MCF 10A (cell line): ENCODE results near the gene BHLHE41. TPM values are rescaled to one million over a fixed set of nuclear protein-coding genes. Genes with fewer than 3 reads are reported as not detected.

Experiments
- BruUV-seq: library from RNA; stranded (reverse); fragments of 400-500 nt; replicated peaks from 2 replicates; lab custom pipeline; 2021; lab: Mats Ljungman, UMichigan
- CTCF ChIA-PET: fragments of 300-600 bp; sonication (Branson Sonifier 250); formaldehyde crosslinking; extraction: SDS; loops from one replicate; lab custom pipeline; 2021; ENCODE audit warnings: antibody characterized with exemption, inconsistent platforms; lab: Yijun Ruan, JAX
- POLR2A ChIA-PET: fragments of 300-600, 350-650 bp; sonication (Branson Sonifier 250); formaldehyde crosslinking; extraction: SDS; loops from one replicate; lab custom pipeline; 2020; ENCODE audit warnings: antibody characterized with exemption, inconsistent platforms; lab: Yijun Ruan, JAX
- DNase-seq: peaks from one replicate; pipeline ENCODE4 v3.0.0-alpha.2; 2018; ENCODE audit not compliant: unreplicated experiment
- H3K27ac Mint-ChIP-seq: one replicate; pipeline ENCODE4 v1.8.0; 2022; ENCODE audit warnings: mild to moderate bottlenecking, low read depth, mixed read lengths; ENCODE audit not compliant: unreplicated experiment
- H3K27me3 Mint-ChIP-seq: one replicate; pipeline ENCODE4 v1.8.0; 2022; ENCODE audit warnings: mixed read lengths; ENCODE audit not compliant: insufficient read depth, unreplicated experiment
- H3K36me3 Mint-ChIP-seq: one replicate; pipeline ENCODE4 v1.8.0; 2022; ENCODE audit warnings: mild to moderate bottlenecking, moderate library complexity, mixed read lengths; ENCODE audit not compliant: insufficient read depth, unreplicated experiment
- H3K4me1 Mint-ChIP-seq: one replicate; pipeline ENCODE4 v1.8.0; 2022; ENCODE audit warnings: mixed read lengths; ENCODE audit not compliant: insufficient read depth, unreplicated experiment
- H3K4me3 Mint-ChIP-seq: one replicate; pipeline ENCODE4 v1.8.0; 2022; ENCODE audit warnings: mild to moderate bottlenecking, moderate library complexity, mixed read lengths; ENCODE audit not compliant: unreplicated experiment
- H3K9me3 Mint-ChIP-seq: one replicate; pipeline ENCODE4 v1.8.0; 2022; ENCODE audit warnings: mixed read lengths; ENCODE audit not compliant: unreplicated experiment
- intact Hi-C: fragments of 100-400 bp; cut with micrococcal nuclease; formaldehyde crosslinking; loops from 2 replicates; pipeline ENCODE4 v1.14.1; 2022
- total RNA-seq: library from RNA; stranded (reverse); gene quantifications from 2 replicates; pipeline ENCODE4 v1.2.3, GENCODE V29; 2022
- TF ChIP-seq, protein P1 (sequence below): fragments of 200-600 bp; IDR thresholded peaks from one replicate; pipeline ENCODE4 v1.8.0; 2022; ENCODE audit warnings: antibody characterized with exemption, mild to moderate bottlenecking; ENCODE audit not compliant: unreplicated experiment

BHLHE41 gene
- total RNA-seq, 1 experiment from 2014 or later, result 1.1 TPM

DNA sequence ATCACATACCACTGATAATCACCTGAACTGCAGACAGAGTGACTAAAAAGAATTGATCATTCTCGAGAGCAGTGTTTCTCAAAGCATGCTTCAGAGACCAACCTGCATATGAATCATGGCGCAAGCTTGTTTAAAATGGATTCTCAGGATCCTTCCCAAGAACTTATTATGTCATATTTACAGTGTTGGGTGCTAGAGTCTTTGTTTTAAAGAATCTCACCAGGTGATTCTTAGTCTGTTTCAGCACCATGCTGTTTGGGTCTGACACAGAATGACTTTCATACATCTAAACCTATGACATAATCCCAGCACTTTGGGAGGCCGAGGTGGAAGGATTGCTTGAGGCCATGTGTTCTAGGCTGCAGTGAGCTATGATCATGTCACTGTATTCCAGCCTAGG is 39.3 kb upstream of the BHLHE41 start:
- CTCF ChIA-PET, result no interaction called here
- TF ChIP-seq, protein P1, sequence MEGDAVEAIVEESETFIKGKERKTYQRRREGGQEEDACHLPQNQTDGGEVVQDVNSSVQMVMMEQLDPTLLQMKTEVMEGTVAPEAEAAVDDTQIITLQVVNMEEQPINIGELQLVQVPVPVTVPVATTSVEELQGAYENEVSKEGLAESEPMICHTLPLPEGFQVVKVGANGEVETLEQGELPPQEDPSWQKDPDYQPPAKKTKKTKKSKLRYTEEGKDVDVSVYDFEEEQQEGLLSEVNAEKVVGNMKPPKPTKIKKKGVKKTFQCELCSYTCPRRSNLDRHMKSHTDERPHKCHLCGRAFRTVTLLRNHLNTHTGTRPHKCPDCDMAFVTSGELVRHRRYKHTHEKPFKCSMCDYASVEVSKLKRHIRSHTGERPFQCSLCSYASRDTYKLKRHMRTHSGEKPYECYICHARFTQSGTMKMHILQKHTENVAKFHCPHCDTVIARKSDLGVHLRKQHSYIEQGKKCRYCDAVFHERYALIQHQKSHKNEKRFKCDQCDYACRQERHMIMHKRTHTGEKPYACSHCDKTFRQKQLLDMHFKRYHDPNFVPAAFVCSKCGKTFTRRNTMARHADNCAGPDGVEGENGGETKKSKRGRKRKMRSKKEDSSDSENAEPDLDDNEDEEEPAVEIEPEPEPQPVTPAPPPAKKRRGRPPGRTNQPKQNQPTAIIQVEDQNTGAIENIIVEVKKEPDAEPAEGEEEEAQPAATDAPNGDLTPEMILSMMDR, result no peak
- no peaks in the 10 kb centered on the region for H3K9me3 Mint-ChIP-seq
- H3K4me3 Mint-ChIP-seq, result no peak overlapping the region
- H3K36me3 Mint-ChIP-seq, result no peaks in the 10 kb centered on the region
- no peaks in the 10 kb centered on the region for H3K4me1 Mint-ChIP-seq
- H3K27me3 Mint-ChIP-seq, result peaks cover 10% of the 10 kb centered on the region
- no peak overlapping the region for H3K27ac Mint-ChIP-seq
- no TSS peak for BruUV-seq
- intact Hi-C loops, result no loop called here
- POLR2A ChIA-PET, result interaction anchor here (2.2 kb wide), 1 partner anchor 10 kb away, joined by 9 read pairs; no protein-coding TSS in a partner anchor
- no peak for DNase-seq

DNA sequence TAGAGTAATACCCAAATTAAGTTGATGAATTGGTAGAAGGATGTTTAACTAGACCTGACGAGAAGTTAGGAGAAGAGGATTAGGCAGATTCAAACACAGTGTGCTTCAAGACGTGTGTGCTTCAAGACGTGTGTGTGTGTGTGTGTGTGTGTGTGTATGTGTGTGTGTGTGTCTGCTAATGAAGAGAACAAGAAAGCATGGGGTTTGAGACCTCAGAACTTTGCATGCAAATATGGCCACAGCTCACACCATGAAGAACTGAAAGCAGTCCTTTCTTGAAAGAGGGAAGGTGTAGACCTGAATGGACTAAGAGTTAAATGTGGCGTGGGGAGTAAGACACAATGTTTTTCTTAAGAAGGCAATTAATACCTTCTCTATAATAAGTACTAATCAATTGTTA is 38.1 kb upstream of the BHLHE41 start:
- Mint-ChIP-seq H3K36me3 (no peaks in the 10 kb centered on the region), H3K27ac (no peak overlapping the region), H3K4me3 (no peak overlapping the region), H3K27me3 (no peaks in the 10 kb centered on the region), H3K4me1 (no peaks in the 10 kb centered on the region), H3K9me3 (no peaks in the 10 kb centered on the region)
- TF ChIP-seq, protein P1, result no peak
- intact Hi-C loops, result no loop called here
- ChIA-PET POLR2A (interaction anchor here (1.0 kb wide), 1 partner anchor 7 kb away, joined by 3 read pairs; no protein-coding TSS in a partner anchor), CTCF (interaction anchor here (1.4 kb wide), 1 partner anchor 34 kb away, joined by 3 read pairs; no protein-coding TSS in a partner anchor)
- no TSS peak for BruUV-seq
- DNase-seq, result no peak

DNA sequence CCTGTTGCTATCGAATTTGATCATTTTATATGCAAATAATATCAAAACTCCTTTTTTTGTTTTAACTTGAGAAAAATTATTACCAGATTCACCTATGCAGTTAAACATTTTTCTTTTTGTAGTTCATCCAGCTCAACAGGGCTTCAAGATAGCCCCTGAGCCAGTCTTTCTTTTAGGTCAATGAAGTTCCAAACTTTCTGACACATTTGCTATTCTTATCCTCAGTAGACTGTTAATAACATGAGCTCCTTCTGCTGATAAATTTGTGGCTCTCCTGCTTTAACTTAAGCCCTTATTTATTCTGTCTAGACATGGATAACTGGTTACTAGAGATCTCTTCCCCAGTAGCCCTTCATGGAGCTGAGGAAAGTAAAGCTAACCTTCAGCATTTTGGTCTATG is 37.3 kb upstream of the BHLHE41 start:
- BruUV-seq, result no TSS peak
- Mint-ChIP-seq H3K4me3 (no peak overlapping the region), H3K36me3 (no peaks in the 10 kb centered on the region), H3K9me3 (no peaks in the 10 kb centered on the region), H3K27ac (no peak overlapping the region), H3K4me1 (no peaks in the 10 kb centered on the region), H3K27me3 (no peaks in the 10 kb centered on the region)
- POLR2A ChIA-PET, result interaction anchor here (1.0 kb wide), 1 partner anchor 8 kb away, joined by 3 read pairs; no protein-coding TSS in a partner anchor
- DNase-seq, result no peak
- CTCF ChIA-PET, result interaction anchor here (0.9 to 1.4 kb wide), 2 partner anchors 34 to 81 kb away, joined by 3 read pairs; no protein-coding TSS in a partner anchor
- intact Hi-C loops, result no loop called here
- TF ChIP-seq, protein P1, result no peak

DNA sequence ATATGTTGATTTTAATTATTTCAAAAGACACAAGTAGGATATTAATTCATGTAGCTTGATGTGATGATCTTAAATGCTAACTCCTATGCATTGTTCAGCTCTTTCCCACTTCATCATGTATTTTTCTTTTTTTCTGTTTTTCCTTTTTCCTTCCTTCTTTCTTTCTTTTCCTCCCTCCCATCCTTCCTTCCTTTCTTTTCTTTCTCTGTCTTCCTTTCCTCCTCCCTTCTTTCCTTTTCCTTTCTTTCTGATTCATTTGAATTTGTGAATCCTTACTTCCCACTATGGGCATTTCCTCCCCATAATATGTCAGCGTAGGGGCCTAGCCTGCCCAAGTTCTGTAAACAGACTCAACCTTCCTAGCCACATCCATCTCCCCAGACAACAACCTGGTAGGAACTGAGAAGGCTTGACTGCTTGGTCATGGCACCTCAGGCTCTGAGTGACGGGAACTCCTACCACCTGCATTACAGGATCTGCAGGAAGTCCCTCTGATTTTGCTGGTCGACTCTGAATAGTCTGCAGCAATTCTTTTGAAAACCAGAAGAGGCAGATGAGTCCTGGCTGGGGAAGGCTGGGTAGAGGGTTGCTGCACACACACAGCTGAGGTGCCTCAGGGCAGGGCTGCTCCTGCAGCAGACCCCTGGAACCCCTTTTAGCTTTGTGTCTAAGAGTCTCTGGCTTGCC is 33.4 kb upstream of the BHLHE41 start:
- Mint-ChIP-seq H3K4me1 (peaks cover 3% of the 10 kb centered on the region), H3K27me3 (no peaks in the 10 kb centered on the region), H3K36me3 (no peaks in the 10 kb centered on the region), H3K4me3 (no peak overlapping the region), H3K9me3 (no peaks in the 10 kb centered on the region), H3K27ac (no peak overlapping the region)
- no TSS peak for BruUV-seq
- TF ChIP-seq, protein P1, result no peak
- ChIA-PET POLR2A (interaction anchor here (0.6 kb wide), 1 partner anchor 167 kb away, joined by 3 read pairs; no protein-coding TSS in a partner anchor), CTCF (no interaction called here)
- DNase-seq, result no peak
- intact Hi-C loops, result loop anchor here (10.0 kb wide), 1 partner anchor 157 kb away; no protein-coding TSS in a partner anchor
